NB4 (cell line): Measurements from ENCODE around the gene ODAM.

Experiments used
- DNase-seq: peaks from one replicate; pipeline ENCODE4 v3.0.0; 2010; ENCODE audit warnings: low read depth
- H3K4me3 ChIP-seq: one replicate; pipeline ENCODE4 v1.5.1; 2011; ENCODE audit warnings: mild to moderate bottlenecking, low read depth, low read length, moderate library complexity
- MYC ChIP-seq: IDR thresholded peaks from 2 replicates; pipeline ENCODE4 v1.6.1; 2011; ENCODE audit warnings: low read depth, low read length
- POLR2A ChIP-seq: IDR thresholded peaks from 2 replicates; pipeline ENCODE4 v1.6.1; 2011; ENCODE audit warnings: mild to moderate bottlenecking; ENCODE audit not compliant: insufficient read length; ENCODE audit errors: extremely low read depth
- TF ChIP-seq, protein P1 (sequence below): IDR thresholded peaks from one replicate; pipeline ENCODE4 v1.5.1; 2012; ENCODE audit warnings: low read depth, low read length
- TF ChIP-seq, protein P2 (sequence below): IDR thresholded peaks from 2 replicates; pipeline ENCODE4 v1.6.1; 2011; ENCODE audit warnings: low read depth, low read length

The ODAM gene

DNA sequence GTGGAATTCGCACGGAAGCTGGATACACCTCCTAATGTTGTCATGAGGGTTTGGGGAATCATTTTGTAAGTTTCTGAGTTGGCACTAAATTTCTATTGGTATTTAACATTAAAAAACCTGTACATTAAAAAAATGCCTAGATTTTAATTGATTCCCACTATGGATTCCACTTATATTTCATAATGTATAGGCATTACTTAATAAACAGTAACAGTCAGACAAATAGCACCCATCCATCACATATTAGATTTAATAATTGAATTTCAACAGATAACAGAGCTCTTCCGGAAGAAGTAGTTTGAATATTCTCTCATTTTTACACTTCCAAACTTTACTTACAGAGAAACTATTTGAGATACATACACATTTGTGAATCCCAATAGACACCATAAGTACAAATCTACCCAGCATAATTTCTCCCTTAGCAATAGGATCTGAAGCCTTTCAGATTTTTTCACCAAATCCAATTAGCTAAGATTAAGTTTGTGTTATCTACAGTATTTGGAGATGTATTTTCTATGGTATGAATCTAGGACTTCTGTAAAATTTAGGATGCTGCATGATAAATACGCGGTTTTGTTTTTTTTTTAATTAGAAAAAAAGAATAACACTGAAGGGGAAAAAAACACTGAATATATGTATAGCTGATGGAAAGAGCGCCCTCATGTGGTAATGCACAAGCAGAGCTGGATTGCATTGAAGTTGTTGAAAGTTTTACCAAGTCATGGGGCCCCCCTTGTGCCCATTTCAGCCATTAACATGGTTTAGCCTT is 12.2 kb upstream of the ODAM start:
- TF ChIP-seq, protein P1, sequence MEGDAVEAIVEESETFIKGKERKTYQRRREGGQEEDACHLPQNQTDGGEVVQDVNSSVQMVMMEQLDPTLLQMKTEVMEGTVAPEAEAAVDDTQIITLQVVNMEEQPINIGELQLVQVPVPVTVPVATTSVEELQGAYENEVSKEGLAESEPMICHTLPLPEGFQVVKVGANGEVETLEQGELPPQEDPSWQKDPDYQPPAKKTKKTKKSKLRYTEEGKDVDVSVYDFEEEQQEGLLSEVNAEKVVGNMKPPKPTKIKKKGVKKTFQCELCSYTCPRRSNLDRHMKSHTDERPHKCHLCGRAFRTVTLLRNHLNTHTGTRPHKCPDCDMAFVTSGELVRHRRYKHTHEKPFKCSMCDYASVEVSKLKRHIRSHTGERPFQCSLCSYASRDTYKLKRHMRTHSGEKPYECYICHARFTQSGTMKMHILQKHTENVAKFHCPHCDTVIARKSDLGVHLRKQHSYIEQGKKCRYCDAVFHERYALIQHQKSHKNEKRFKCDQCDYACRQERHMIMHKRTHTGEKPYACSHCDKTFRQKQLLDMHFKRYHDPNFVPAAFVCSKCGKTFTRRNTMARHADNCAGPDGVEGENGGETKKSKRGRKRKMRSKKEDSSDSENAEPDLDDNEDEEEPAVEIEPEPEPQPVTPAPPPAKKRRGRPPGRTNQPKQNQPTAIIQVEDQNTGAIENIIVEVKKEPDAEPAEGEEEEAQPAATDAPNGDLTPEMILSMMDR, result peak; percentile 71
- TF ChIP-seq, protein P2, sequence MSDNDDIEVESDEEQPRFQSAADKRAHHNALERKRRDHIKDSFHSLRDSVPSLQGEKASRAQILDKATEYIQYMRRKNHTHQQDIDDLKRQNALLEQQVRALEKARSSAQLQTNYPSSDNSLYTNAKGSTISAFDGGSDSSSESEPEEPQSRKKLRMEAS, result no peak
- DNase-seq, result peak; percentile 65
- H3K4me3 ChIP-seq, result no peak overlapping the region

DNA sequence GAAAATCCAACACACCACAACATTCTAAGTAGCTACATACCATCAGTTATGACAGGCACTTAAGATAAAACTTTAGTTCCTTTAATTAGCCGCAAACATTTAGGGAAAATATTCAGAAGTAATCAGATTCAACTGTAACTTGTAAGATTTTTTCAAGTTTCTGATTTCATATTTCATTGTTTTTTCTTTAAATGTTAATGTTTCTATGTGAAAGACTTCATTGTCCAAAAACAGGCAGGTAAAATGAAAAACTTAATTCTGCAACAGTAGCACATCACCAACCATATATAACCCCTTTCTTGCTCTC is 11.6 kb upstream of the ODAM start:
- no peak overlapping the region for H3K4me3 ChIP-seq
- TF ChIP-seq, protein P2, result no peak
- TF ChIP-seq POLR2A (no peak), MYC (no peak)
- TF ChIP-seq, protein P1, result no peak
- DNase-seq, result no peak

DNA sequence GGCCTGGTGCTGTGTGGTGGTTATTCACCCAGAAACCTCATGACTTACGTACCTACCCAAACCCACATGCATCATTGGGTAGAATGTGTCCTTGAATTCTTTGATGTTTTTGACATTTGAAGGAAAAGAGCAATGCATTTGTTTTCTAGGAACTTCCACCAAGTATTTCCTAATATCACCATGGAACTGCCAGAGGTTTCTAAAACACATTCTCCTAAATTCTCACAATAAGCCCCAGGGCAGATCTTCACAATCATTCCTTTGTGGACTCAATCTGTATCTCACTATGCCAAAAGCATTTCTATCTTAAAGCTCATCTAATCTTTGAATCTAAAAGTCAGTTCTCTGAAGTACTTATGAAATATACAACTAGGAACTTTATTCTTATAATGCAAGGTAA is 8.3 kb upstream of the ODAM start:
- no peak for DNase-seq
- TF ChIP-seq MYC (no peak), POLR2A (no peak)
- TF ChIP-seq, protein P1, result no peak
- TF ChIP-seq, protein P2, result no peak
- H3K4me3 ChIP-seq, result no peak overlapping the region

DNA sequence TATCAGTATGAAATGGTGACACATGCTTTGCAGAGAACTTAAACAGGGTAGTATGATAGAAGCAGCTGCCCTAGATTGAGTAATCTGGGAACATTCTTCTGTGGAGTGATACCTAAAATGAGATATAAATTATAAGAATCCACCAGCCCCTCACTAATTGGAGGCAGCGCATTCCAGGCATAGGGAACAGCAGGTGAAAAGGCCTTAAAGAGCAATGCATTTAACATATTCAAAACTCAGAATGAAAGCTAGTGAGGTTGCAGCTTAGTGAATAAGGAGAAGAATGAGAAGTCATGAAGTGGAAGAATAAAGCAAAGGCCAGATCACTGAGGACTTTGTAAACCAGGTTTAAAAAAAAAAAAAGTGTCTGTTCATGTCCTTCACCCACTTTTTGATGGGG is 4.9 kb upstream of the ODAM start:
- DNase-seq, result no peak
- TF ChIP-seq, protein P2, result no peak
- TF ChIP-seq, protein P1, result no peak
- TF ChIP-seq MYC (no peak), POLR2A (no peak)

DNA sequence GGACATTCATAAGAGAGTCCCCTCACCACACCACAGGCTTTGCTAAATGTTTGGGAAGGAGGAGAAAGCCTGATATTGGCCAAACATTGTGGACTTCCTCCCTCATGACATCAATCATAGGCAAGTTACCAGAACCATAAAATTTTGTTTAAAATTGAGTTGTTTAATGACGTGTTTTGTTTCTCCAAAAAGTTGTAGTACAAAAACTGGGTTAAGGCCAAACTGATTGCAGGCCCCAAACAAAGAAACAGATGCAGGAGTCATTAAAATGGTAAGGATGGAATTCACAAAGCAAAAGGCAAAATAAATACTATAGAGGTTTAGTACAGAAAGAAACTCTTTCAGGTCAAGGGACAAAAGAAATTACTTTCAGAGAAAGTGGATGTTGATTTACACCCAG is 3.9 kb upstream of the ODAM start:
- no peak overlapping the region for H3K4me3 ChIP-seq

More for the DNA sequence above, 4.9 kb upstream of the ODAM start:
- H3K4me3 ChIP-seq, result no peak overlapping the region

More for the DNA sequence above, 3.9 kb upstream of the ODAM start:
- TF ChIP-seq, protein P2, result no peak
- TF ChIP-seq POLR2A, result no peak
- TF ChIP-seq, protein P1, result no peak
- DNase-seq, result no peak
